ENCODE results near the gene PARVG.

GRCh38 chr22:44206330-44206645 lies 25.6 kb downstream of the PARVG start:
- TF ChIP-seq, protein P1, sequence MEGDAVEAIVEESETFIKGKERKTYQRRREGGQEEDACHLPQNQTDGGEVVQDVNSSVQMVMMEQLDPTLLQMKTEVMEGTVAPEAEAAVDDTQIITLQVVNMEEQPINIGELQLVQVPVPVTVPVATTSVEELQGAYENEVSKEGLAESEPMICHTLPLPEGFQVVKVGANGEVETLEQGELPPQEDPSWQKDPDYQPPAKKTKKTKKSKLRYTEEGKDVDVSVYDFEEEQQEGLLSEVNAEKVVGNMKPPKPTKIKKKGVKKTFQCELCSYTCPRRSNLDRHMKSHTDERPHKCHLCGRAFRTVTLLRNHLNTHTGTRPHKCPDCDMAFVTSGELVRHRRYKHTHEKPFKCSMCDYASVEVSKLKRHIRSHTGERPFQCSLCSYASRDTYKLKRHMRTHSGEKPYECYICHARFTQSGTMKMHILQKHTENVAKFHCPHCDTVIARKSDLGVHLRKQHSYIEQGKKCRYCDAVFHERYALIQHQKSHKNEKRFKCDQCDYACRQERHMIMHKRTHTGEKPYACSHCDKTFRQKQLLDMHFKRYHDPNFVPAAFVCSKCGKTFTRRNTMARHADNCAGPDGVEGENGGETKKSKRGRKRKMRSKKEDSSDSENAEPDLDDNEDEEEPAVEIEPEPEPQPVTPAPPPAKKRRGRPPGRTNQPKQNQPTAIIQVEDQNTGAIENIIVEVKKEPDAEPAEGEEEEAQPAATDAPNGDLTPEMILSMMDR (IDR thresholded peaks at IDR 0.05; ENCODE audit: insufficient read depth, low read length), result no peak
- no peak for TF ChIP-seq POLR2AphosphoS5 (IDR thresholded peaks at IDR 0.05; ENCODE audit: low read depth)

Measured in HL-60 (cell line).